HG03558 (cell line): ENCODE results near the gene ACMSD.
"Not testable (repeated sequence)": the region's sequence is repeated elsewhere in the genome, so short reads cannot be mapped to it uniquely, and the experiment has no call there.

Experiments used
- ATAC-seq: cut with Tn5 transposase; IDR thresholded peaks from one replicate; pipeline ENCODE4 v1.9.1; 2021; ENCODE audit warnings: moderate number of reproducible peaks; ENCODE audit not compliant: unreplicated experiment; ENCODE audit errors: extremely low read depth

The ACMSD gene

GRCh38 chr2:134838143-134838620 lies at the start of gene ACMSD:
TSS of gene ACMSD (plus strand) at chr2:134838616. CDS start at chr2:134838683, 67 bp downstream.
- ATAC-seq, result no peak

DNA sequence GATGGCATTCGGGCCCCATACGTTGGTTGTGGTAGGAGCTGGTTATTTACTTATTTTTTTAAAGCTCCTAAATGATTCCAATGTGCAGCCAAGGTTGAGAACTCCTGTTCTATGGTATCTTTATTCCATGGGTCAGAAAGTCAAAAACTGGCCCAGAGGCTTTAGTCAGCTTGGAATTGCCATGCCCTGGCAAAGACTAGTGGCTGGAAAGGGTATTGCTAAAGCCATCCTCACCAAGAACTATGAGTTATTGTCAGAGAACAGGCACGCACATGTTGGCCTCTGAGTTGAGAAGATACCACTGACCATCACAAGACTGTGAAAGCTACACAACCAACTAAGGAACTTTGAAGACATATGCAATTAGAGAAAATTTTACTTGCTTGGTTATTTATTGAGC lies 47.9 kb upstream of the ACMSD start:
- ATAC-seq, result no peak

- ATAC-seq, result no peak
Measured at GRCh38 chr2:134791616-134792015, 46.8 kb upstream of the ACMSD start.

- ATAC-seq, result no peak
Measured at GRCh38 chr2:134792186-134792585, 46.2 kb upstream of the ACMSD start.

DNA sequence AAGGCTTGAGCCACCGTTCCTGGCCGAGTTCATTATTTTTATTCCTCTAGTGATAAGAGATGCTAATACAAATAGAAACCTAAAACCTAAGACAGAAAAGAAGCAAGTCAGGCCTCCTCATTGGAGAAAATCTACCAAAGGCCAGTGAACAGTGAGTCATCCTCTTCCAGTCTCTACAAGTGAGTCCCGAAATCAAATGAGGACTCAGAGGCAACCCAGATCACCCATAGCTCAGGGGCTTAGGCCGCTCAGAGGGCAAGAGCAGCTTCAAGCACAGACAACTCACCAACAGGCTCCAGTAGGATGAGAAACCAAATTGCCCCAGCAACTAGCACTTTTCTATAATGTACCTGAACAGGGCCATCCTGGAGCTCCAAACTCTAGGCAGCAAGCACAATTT lies 42.7 kb upstream of the ACMSD start:
- ATAC-seq, result no peak

DNA sequence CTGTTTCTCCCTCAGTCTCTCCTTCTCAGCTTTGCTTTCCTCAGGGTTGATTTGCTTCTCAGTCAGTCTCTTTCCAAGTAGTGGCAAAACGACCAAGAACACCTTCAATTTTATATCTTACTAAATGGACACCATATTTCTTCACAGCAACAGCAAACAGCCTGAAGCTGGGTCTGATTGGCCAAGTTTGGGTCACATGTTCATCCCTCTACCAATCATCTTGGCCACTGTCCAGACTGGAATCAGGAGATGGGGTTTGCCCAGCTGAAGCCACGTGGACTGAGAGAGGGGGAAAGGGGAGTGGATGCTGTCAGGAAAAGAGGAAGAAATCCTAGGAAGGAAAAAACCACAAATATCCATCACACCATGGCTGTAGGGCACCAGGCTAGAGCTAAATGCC lies 42.0 kb upstream of the ACMSD start:
- no peak for ATAC-seq

- ATAC-seq, result no peak
Measured at GRCh38 chr2:134799936-134800335, 38.5 kb upstream of the ACMSD start.

DNA sequence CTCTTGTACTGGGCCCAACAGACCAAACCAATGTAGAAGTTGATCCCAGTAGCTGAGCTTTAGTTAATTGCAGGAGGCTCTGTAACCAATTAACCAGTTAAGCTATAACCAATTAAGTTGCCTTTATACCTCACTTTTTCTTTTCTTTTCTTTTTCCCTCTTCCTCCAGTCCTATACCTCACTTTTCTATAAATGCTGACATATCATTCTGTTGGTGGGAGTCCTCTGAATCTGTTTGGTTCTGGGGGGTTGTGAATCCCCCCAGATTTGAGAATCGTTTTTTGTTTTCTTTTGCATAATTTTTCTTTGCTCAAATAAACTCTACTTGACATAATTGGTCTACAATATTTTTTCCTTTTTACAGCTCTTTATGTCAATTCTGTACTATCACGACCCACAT lies 38.1 kb upstream of the ACMSD start:
- no peak for ATAC-seq

DNA sequence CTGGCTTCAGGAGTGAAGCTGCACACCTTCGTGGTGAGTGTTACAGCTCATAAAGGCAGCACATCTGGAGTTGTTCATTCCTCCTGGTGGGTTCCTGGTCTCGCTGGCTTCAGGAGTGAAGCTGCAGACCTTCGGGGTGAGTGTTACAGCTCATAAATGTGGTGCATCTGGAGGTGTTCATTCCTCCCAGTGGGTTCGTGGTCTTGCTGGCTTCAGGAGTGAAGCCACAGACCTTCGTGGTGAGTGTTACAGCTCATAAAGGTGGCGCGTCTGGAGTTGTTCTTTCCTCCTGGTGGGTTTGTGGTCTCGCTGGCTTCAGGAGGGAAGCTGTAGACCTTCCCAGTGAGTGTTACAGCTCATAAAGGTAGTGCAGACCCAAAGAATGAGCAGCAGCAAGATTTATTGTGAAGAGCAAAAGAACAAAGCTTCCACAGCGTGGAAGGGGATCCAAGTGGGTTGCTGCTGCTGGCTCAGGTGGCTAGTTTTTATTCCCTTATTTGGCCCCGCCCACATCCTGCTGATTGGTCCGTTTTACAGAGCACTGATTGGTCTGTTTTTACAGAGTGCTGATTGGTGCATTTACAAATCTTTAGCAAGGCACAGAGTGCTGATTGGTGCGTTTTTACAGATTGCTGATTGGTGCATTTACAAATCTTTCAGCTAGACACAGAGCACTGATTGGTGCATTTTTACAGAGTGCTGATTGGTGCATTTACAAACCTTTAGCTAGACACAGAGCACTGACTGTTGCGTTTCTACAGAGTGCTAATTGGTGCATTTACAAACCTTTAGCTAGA lies 34.6 kb upstream of the ACMSD start:
- not testable (repeated sequence) for ATAC-seq

DNA sequence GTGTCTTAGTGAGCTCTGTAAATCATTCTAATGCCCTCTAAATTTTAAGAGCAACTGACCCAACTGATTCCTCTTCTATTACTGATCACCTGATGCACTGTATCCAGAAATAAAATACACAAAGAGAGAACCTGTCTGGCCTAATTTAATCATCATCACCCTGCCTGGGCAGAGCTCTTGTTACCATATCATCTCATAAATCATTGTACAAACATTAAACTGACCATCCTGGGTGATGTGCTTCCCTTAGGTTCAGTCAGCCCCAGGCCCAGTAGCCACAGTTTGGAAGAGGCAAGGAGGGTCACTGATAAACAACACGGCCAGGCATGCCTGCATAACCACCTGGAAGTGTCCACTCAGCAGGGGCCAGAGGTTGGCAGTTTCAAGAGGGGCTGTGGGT lies 22.7 kb upstream of the ACMSD start:
- ATAC-seq, result no peak

DNA sequence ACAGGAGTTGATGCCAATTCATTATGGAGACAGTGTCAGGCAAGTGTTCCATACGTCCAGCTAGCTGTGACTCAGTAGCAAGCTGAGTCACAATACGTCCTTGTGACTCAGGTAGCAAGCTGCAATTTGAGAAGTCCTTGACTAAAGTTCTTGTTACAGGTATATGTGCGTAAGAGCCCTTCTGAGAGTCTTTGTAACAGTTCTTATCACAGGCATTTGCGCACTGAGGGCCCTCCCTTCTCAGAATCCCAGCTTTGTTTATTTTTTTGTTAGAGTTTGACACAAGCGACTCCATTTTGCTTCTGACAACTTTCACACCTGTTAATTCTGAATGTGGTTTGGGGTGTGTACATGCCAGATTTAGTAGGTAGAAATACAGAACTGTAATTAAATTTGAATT lies 20.1 kb upstream of the ACMSD start:
- ATAC-seq, result no peak

DNA sequence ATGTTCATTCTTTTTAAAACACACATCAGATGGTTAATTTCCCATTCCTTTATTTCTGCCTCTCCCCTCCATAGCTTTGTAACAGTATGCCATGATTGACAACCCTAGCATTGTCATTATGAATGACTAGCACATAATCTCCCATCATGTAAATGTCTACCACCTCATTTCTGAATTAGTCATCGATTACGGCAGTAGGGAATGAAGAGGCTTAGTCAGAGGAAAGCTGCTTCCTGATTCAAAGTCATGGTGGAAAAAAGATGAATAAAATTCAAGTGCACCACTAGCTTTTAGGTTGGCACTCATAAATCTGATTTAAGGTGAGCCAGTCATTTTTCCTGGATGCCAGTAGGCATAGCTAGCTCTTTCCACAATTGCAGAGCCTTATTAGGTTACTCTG lies 19.1 kb upstream of the ACMSD start:
- ATAC-seq, result no peak

DNA sequence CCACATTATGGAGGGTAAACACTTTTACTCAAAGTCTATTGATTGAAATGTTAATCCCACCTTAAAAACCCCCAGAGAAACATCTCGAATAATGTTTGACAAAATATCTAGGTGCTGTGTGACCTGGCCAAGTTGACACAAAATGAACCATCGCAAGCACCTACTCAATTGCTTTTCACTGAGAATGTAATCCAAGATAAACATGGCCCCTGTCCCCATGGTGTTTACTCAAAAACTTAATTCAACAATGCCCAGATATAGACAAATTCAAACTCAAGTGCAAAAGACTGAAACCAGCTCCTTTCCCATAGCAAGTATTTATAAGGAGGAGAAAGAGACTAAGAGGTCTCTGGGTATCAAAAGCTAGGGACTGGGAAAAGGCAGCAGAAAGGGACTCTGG lies 15.0 kb upstream of the ACMSD start:
- no peak for ATAC-seq

GRCh38 chr2:134823832-134824231 lies 14.6 kb upstream of the ACMSD start:
- no peak for ATAC-seq

GRCh38 chr2:134825716-134826115 lies 12.7 kb upstream of the ACMSD start:
- ATAC-seq, result not testable (repeated sequence)

- ATAC-seq, result no peak
Measured at GRCh38 chr2:134835471-134835870, 2.9 kb upstream of the ACMSD start.

DNA sequence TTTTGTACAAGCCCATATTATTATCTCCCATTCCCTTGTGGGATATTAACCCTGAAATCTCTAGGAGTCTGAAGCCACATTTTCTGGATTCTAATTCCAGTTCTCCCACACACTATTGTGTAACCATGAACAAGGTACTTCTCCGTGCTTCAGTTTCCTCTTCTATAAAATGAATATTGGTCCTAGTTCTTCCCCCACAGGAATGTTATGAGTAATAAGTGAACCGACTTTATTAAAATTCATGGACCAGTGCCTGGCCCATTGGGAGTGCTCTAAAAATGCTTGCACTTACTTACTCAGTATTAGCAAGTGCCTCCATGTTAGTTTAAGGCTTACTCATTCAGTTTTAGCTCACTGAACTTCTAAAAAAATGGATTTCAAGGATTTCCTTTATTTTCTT lies 1.4 kb upstream of the ACMSD start:
- ATAC-seq, result no peak

DNA sequence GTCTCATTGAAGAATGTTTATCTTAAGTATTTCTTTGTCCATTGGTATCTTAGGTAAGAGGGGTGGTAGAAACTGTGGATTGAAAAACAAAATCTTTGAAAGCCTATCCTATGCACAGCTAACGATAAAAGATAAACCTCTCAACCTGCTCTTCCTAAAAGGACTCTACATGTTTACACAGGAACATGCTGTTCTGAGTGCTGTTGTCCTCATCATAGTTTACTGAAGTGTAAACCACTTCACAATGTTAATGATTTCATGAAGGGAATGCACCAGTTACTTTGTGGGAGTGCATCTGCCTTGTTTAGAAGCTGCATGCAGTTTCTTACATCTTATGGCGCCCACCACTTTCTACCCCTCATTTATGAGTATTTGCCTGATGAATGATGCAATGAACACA lies 1.2 kb downstream of the ACMSD start:
- ATAC-seq, result no peak

DNA sequence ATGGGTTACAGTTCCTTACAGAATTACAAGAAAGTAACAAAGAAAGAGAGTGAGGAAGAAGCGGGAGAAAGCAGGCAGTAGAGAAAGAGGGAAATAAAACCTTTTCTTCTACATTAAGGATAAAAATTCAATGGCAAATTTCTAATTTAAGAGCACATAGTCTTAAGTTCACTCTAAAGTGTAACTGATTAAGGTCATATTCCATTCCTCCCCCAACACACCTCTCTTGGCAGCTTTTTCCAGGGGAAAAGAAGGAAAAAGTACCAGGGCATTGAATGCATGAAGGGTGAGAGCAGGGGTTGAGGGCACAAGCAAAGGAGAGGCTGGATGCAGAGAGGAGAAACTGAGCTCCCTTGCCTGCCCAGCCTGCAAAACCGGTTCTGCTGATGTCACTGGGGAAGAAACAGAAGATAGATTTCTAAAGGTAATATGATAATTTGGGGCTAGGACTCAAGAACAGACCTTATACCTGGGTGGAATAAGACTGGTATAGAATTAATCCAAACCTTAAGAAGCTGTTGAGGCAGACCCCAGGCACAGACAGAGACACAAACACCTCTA lies 4.6 kb downstream of the ACMSD start:
- ATAC-seq, result no peak

DNA sequence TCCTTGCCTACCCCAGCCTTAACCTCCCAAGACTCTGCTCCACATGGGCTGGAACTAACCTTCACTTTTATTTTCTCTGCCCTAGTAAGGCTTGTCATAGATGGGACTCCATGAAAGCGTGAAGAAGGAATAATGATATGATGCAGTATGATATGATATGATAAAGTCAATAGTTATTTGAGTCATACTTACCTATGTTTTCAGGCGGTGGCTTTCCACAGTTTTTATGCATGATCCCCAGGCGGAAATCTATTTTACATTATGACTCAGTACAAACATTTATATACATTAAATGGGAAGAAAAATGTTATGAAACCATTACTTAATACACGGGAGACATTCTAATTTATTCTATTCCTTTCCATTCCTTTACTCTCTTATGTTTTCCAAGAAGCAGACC lies 5.6 kb downstream of the ACMSD start:
- no peak for ATAC-seq

DNA sequence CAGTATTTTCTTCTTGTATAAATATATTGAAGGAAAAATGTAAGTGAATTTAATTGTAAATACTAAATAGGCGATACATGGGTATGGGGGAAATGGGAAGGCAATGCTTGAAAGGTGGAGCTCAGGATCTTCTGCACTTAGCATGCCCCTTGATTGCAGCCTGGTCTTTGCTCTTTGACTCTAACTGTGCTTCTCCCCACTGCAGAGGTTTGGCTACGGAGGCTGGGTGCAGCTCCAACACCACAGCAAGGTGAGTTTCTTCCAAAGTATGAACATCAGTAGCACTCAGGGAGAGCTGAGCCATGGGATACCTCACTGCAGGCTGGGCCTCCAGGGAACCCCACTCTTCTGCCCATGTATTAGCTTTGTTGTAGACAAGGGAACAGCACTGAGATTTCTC lies 6.6 kb downstream of the ACMSD start:
- ATAC-seq, result no peak

DNA sequence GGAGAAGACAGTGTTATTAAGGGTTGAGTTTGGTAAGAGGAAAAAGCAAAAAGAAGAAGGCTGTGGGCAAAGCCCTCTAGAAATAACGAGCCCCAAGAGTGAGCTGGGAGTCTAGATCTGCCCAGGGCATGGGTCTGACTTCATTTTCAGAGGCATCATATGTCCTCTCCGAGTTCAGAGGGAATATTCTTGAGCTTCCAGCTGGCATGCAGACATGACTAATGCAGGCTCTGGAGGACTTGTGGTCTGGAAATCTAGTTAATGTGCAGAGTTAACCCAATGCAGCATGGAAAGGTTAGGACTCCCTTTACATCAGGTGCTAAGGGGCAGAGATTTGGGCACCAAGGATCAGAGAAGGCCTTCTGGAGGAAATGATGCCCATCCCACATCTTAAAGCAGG lies 7.3 kb downstream of the ACMSD start:
- no peak for ATAC-seq
